HUES6 (cell line): Measurements from ENCODE around the gene SNTB2.

Experiments used
- H3K27ac ChIP-seq: 2 replicates; pipeline ENCODE4 v1.7.0; 2013; ENCODE audit warnings: low read depth, mild to moderate bottlenecking, low read length, inconsistent platforms
- H3K27me3 ChIP-seq: 2 replicates; pipeline ENCODE4 v1.6.1; 2013; ENCODE audit warnings: low read length; ENCODE audit not compliant: control insufficient read depth, insufficient read depth
- H3K36me3 ChIP-seq: 2 replicates; pipeline ENCODE4 v1.6.1; 2013; ENCODE audit warnings: low read length; ENCODE audit not compliant: control insufficient read depth, insufficient read depth
- H3K4me1 ChIP-seq: 2 replicates; pipeline ENCODE4 v1.6.1; 2013; ENCODE audit warnings: low read length; ENCODE audit not compliant: control insufficient read depth, insufficient read depth
- H3K4me3 ChIP-seq: 2 replicates; pipeline ENCODE4 v1.5.1; 2013; ENCODE audit warnings: low read depth, low read length
- H3K9ac ChIP-seq: one replicate; pipeline ENCODE4 v1.6.1; 2013; ENCODE audit warnings: mild to moderate bottlenecking, low read length
- H3K9me3 ChIP-seq: 2 replicates; pipeline ENCODE4 v1.6.1; 2013; ENCODE audit warnings: low read depth, low read length; ENCODE audit not compliant: control insufficient read depth, insufficient read depth

The SNTB2 gene

GRCh38 chr16:69165584-69165983 lies 21.4 kb upstream of the SNTB2 start:
- H3K9me3 ChIP-seq = no peaks in the 10 kb centered on the region
- H3K27me3 ChIP-seq = no peaks in the 10 kb centered on the region
- no peak overlapping the region for H3K9ac ChIP-seq
- H3K4me3 ChIP-seq = no peak overlapping the region
- H3K4me1 ChIP-seq = no peaks in the 10 kb centered on the region
- H3K36me3 ChIP-seq = peaks cover 87% of the 10 kb centered on the region
- H3K27ac ChIP-seq = no peak overlapping the region

GRCh38 chr16:69166221-69166833 lies 20.6 kb upstream of the SNTB2 start:
- Histone ChIP-seq H3K9ac (no peak overlapping the region), H3K27me3 (no peaks in the 10 kb centered on the region), H3K4me3 (no peak overlapping the region), H3K4me1 (no peaks in the 10 kb centered on the region), H3K36me3 (peaks cover 79% of the 10 kb centered on the region), H3K27ac (no peak overlapping the region), H3K9me3 (no peaks in the 10 kb centered on the region)

DNA sequence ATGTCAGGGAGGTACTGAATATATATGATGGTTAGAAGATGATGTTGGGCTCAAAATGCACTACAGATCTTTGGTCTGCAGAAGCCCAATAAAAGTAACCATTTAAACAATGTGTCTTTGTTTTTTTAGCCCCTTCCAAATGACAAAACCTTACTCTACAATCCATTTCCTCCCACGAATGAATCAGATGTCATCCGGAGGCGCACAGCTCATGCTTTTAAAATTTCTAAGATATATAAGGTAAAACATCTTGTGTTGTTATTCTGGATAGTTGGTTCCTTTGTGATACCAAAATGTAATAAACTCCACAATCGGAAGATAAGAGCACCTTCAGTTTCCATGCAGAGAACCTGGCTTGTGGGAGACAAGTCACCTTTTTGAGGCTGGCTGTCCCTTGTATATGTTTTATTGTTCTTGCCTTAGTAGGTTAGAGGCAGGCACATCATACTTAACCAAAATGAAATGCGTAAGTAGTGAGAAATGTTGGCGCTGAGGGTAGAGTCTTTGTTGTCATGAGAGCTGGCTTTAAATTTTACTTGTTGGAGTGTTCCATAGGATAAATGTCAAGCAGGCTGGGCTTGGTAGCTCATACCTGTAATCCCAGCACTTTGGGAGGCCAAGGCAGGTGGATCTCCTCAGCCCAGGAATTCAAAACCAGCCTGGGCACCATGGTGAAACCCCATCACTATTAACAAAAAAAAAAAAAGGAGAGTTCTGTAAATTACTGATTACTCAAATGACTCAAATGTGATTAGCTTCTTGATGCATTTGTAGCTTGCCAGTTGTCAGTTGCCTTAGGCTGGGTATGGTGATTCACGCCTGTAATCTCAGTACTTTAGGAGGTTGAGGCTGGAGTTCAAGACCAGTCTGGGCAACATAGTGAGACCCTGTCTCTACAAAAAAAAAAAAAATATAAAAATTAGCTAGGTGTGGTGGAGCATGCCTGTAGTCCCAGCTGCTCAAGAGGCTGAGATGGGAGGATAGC lies 19.7 kb upstream of the SNTB2 start:
- Histone ChIP-seq H3K27ac (no peak overlapping the region), H3K27me3 (no peaks in the 10 kb centered on the region), H3K36me3 (peaks cover 74% of the 10 kb centered on the region), H3K9me3 (no peaks in the 10 kb centered on the region), H3K4me3 (no peak overlapping the region), H3K9ac (no peak overlapping the region), H3K4me1 (peaks cover 4% of the 10 kb centered on the region; the same call in 1 of the 2 replicates)

DNA sequence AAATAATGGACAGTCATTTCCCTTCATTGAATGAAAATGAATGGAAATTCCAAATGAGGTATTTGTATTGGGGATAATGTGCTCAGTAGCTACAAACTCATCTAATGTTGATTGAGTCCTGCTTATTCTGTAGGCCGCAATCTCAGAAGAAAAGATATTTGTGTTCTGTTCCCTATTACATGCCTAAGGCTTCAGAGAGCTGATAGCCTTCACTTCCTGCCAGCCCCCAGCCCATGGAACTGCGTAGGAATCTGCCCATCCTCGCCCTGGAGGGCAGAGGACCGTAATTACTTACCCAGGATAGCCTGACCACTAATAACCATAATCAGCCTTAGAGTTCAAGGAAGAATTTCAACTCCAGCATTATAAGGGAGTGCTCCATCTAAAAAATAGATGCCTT lies 17.9 kb upstream of the SNTB2 start:
- H3K27ac ChIP-seq = no peak overlapping the region
- H3K27me3 ChIP-seq = no peaks in the 10 kb centered on the region
- no peak overlapping the region for H3K9ac ChIP-seq
- H3K4me3 ChIP-seq = no peak overlapping the region
- H3K4me1 ChIP-seq = peaks cover 4% of the 10 kb centered on the region; the same call in 1 of the 2 replicates
- no peaks in the 10 kb centered on the region for H3K9me3 ChIP-seq
- peaks cover 60% of the 10 kb centered on the region for H3K36me3 ChIP-seq

- H3K4me1 ChIP-seq = peaks cover 4% of the 10 kb centered on the region; the same call in 1 of the 2 replicates
- no peak overlapping the region for H3K9ac ChIP-seq
- H3K27me3 ChIP-seq = no peaks in the 10 kb centered on the region
- H3K27ac ChIP-seq = no peak overlapping the region
- peaks cover 54% of the 10 kb centered on the region for H3K36me3 ChIP-seq
- H3K4me3 ChIP-seq = no peak overlapping the region
- H3K9me3 ChIP-seq = no peaks in the 10 kb centered on the region
Measured at GRCh38 chr16:69169607-69170352, 17.2 kb upstream of the SNTB2 start.

GRCh38 chr16:69171325-69172084 lies 15.5 kb upstream of the SNTB2 start:
- Histone ChIP-seq H3K4me1 (peaks cover 4% of the 10 kb centered on the region; the same call in 1 of the 2 replicates), H3K27ac (no peak overlapping the region; the same call in 1 of the 2 replicates), H3K36me3 (peaks cover 37% of the 10 kb centered on the region), H3K9ac (no peak overlapping the region), H3K9me3 (no peaks in the 10 kb centered on the region), H3K27me3 (no peaks in the 10 kb centered on the region), H3K4me3 (no peak overlapping the region)

DNA sequence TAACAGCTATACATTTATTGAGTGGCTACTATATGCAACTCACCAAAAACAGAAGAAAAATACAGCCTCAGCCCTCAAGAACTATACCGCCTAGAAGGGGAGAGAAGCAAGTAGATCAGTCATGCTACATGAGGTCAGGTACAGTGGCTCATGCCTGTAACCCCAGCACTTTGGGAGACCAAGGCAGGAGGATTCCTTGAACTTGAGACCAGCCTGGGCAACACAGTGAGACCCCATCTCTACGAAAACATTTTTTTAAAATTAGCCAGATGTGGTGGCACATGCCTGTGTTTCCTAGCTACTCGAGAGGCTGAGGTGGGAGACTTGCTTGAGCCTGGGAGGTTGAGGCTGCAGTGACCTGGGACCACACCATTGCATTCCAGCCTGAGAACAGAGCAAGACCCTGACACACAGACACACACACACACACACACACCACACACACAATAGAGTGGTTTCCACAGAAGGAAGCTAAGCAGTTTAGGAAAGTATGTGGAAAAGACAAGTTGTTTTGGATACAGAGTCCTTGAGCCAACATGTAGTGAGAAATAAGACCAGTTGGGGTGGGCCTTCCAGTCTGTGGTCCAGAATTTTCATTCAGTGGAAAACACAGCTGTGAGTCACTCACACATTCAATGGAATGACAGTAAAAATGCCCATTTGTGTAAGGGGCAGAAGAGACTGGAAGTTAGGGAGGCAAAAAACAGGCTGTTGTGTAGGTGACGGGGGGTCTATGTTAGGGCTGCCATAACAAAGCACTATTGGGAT lies 10.7 kb upstream of the SNTB2 start:
- H3K4me3 ChIP-seq = no peak overlapping the region
- no peak overlapping the region for H3K9ac ChIP-seq
- H3K9me3 ChIP-seq = no peaks in the 10 kb centered on the region
- H3K36me3 ChIP-seq = no peaks in the 10 kb centered on the region
- H3K27me3 ChIP-seq = no peaks in the 10 kb centered on the region
- H3K4me1 ChIP-seq = peaks cover 4% of the 10 kb centered on the region; the same call in 1 of the 2 replicates
- H3K27ac ChIP-seq = no peak overlapping the region

DNA sequence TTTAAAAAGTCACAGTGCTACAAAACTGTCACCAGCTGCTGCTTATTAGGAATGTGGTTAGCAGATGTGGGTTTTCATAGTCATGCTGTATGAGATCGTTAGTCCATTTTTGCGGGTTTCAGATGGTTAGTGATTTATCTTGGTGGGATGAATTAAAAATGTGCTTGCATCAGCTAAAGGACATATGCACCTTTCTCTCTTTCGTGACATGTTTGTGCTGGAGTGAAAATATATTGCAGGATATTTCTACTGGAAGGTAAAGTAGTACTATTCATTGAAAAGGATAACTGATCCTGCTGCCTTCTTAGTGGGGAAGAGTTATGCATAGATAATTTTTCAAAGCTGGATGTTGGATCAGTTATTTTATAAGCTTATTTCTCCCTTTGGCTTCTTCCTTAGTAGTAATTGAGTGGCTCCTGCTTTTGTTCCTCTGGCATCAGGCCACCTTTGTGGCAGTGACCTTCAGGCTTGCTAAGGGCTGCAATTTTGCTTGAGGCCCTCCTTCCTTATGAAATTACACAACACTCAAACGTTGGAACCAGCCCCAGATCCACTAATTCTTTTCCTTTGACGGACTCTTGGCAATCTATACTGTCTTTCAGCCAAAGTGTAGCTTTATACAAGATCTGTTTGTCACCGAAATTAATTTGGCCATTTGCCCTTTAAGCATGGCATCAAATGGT lies 7.5 kb upstream of the SNTB2 start:
- no peak overlapping the region for H3K9ac ChIP-seq
- no peaks in the 10 kb centered on the region for H3K36me3 ChIP-seq
- no peak overlapping the region for H3K27ac ChIP-seq
- H3K9me3 ChIP-seq = no peaks in the 10 kb centered on the region
- no peaks in the 10 kb centered on the region for H3K4me1 ChIP-seq
- H3K4me3 ChIP-seq = no peak overlapping the region
- no peaks in the 10 kb centered on the region for H3K27me3 ChIP-seq

GRCh38 chr16:69180011-69180338 lies 7.0 kb upstream of the SNTB2 start:
- no peaks in the 10 kb centered on the region for H3K36me3 ChIP-seq
- H3K4me3 ChIP-seq = no peak overlapping the region
- no peak overlapping the region for H3K27ac ChIP-seq
- no peaks in the 10 kb centered on the region for H3K27me3 ChIP-seq
- H3K9me3 ChIP-seq = no peaks in the 10 kb centered on the region
- no peak overlapping the region for H3K9ac ChIP-seq
- H3K4me1 ChIP-seq = no peaks in the 10 kb centered on the region
